Measurements from ENCODE around the gene BCORL1.
A peak's percentile ranks its signal among the peaks of the same experiment; 100 is the strongest.

Gene BCORL1

GRCh38 chrX:130095249-130096030 lies 113.0 kb downstream of the BCORL1 start:
- no peak overlapping the region for H3K27ac ChIP-seq
- no peak for TF ChIP-seq ZFX (IDR thresholded peaks at IDR 0.05; ENCODE audit: borderline replicate concordance)
- TF ChIP-seq CTCF (IDR thresholded peaks at IDR 0.05): no peak

GRCh38 chrX:130097507-130098209 lies 115.2 kb downstream of the BCORL1 start:
- H3K27ac ChIP-seq: no peak overlapping the region
- TF ChIP-seq ZFX (IDR thresholded peaks at IDR 0.05; ENCODE audit: borderline replicate concordance): no peak
- TF ChIP-seq CTCF (IDR thresholded peaks at IDR 0.05): no peak

GRCh38 chrX:130098210-130098552 lies 115.7 kb downstream of the BCORL1 start:
- no peak overlapping the region for H3K27ac ChIP-seq
- TF ChIP-seq CTCF (IDR thresholded peaks at IDR 0.05): no peak

- TF ChIP-seq ZFX (IDR thresholded peaks at IDR 0.05; ENCODE audit: borderline replicate concordance) (no peak), CTCF (IDR thresholded peaks at IDR 0.05) (no peak)
- peak overlapping the region; percentile 31 for H3K27ac ChIP-seq
Observed at GRCh38 chrX:130100180-130100579, 117.7 kb downstream of the BCORL1 start.

- TF ChIP-seq ZFX (IDR thresholded peaks at IDR 0.05; ENCODE audit: borderline replicate concordance) (no peak), CTCF (IDR thresholded peaks at IDR 0.05) (no peak)
Observed at GRCh38 chrX:130103605-130104004, 121.2 kb downstream of the BCORL1 start.

GRCh38 chrX:130105244-130105643 lies 122.8 kb downstream of the BCORL1 start:
- TF ChIP-seq CTCF (IDR thresholded peaks at IDR 0.05): no peak
- H3K27ac ChIP-seq: no peak overlapping the region

More at GRCh38 chrX:130103605-130104004, 121.2 kb downstream of the BCORL1 start:
- H3K27ac ChIP-seq: no peak overlapping the region

- H3K27ac ChIP-seq: no peak overlapping the region
- TF ChIP-seq CTCF (IDR thresholded peaks at IDR 0.05) (no peak), ZFX (IDR thresholded peaks at IDR 0.05; ENCODE audit: borderline replicate concordance) (no peak)
Observed at GRCh38 chrX:130106071-130106470, 123.6 kb downstream of the BCORL1 start.

All from 22Rv1 (cell line).